Coronary artery (tissue), 2 donors: ENCODE data around the gene ABHD1.
A peak's percentile ranks its signal among the peaks of the same experiment; 100 is the strongest.

Source experiments
- DNase-seq: peaks from one replicate; pipeline ENCODE4 v3.0.0-alpha.2; 2017; ENCODE audit warnings: low spot score
- H3K27ac ChIP-seq, 2 donors: fragments of 200-600 bp; sonication (generic); one replicate each; pipeline ENCODE4 v1.5.1; 2016 to 2019
- H3K4me3 ChIP-seq: fragments of 200-600 bp; sonication (generic); 2 replicates; pipeline ENCODE4 v1.5.1; 2016; ENCODE audit warnings: mild to moderate bottlenecking, moderate library complexity
- TF ChIP-seq, protein P1 (sequence below): fragments of 200-600 bp; sonication (generic); IDR thresholded peaks from one replicate; pipeline ENCODE4 v1.5.1; 2019; ENCODE audit warnings: antibody characterized with exemption

The ABHD1 gene

DNA sequence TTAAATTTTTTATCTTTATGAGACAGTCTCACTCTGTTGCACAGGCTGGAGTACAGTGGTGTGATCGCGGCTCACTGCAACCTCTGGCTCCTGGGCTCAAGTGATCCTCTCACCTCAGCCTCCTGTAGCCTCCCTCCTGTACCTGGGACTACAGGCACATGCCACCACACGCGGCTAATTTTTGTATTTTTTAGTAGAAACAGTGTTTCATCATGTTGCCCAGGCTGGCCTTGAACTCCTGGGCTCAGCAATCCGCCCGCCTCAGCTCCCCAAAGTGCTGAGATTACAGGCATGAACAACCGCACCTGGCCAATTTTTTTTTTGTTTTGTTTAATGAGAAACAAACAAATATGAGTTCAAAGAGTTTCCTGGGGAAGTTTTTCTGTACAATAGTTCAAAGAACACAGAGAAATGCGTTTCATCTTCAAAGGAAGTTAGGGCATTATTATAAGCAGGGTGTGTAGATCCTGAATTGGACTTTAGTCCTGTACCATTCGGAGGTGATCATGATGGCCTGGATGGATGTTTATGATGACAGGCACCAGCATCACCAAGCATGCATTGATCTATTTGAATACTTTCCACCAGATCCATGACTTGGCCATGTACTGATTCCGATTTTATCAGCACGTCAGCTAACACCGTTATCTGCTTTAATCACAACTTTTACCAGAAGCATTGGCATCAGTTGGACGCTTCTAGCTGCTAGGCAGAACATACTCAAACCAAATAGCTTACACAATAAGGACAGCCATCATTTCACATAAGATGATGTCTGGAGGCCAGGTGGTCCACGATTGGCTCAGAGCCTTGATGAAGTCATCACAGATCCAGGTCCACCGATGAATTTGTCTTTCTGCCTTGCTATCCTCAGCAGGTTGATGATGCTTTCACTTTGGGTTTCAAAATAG, 54.1 kb downstream of the ABHD1 start:
- H3K27ac ChIP-seq = no peak overlapping the region
- TF ChIP-seq, protein P1, sequence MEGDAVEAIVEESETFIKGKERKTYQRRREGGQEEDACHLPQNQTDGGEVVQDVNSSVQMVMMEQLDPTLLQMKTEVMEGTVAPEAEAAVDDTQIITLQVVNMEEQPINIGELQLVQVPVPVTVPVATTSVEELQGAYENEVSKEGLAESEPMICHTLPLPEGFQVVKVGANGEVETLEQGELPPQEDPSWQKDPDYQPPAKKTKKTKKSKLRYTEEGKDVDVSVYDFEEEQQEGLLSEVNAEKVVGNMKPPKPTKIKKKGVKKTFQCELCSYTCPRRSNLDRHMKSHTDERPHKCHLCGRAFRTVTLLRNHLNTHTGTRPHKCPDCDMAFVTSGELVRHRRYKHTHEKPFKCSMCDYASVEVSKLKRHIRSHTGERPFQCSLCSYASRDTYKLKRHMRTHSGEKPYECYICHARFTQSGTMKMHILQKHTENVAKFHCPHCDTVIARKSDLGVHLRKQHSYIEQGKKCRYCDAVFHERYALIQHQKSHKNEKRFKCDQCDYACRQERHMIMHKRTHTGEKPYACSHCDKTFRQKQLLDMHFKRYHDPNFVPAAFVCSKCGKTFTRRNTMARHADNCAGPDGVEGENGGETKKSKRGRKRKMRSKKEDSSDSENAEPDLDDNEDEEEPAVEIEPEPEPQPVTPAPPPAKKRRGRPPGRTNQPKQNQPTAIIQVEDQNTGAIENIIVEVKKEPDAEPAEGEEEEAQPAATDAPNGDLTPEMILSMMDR = no peak
- H3K4me3 ChIP-seq = no peak overlapping the region
- no peak for DNase-seq

DNA sequence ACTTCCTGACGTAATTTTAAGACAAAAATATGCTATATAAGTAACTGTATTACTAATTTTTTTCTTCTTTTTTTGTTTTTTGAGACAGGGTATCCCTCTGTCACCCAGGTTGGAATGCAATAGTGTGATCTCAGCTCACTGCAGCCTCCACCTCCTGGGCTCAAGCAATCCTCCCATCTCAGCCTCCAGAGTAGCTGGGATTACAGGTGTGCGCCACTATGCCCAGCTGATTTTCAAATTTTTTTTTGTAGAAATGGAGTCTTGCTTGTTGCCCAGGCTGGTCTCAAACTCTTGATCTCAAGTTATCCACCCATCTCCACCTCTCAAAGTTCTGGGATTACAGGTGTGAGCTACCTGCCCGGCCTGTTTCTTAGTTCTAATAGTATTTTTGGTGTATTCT, 54.9 kb downstream of the ABHD1 start:
- Histone ChIP-seq H3K4me3 (no peak overlapping the region), H3K27ac (no peak overlapping the region)
- TF ChIP-seq, protein P1 = no peak
- no peak for DNase-seq

DNA sequence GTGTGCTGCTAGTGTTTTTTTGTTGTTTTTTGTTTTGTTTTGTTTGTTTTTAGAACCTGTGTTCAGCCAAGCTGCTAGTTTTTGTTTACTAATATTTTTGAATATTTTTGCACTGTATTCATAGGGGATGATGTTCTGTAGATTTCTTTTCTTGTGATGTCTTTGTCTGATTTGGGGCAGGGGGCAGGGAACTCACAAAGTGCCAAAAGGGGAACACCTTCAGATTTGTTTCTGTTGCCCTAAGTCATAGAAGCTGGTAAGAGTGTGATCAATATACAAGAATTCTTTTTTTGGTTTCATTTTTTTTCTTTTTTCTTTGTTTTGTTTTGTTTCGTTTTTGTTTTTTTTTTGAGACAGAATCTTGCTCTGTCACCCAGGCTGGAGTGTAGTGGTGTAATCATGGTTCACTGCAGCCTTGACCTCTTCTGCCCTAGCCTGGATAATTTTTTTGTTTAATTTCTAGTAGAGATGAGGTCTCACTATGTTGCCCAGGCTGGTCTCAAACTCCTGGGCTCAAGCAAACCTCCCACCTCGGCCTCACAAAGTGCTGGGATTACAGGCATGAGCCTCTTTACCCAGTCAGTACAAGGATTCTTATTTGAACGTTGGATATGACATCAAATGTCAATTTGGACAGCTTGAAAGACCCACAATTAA, 55.9 kb downstream of the ABHD1 start:
- TF ChIP-seq, protein P1 = no peak
- H3K27ac ChIP-seq = peak overlapping the region in 1 of 2 donors; percentile 43
- DNase-seq = no peak
- H3K4me3 ChIP-seq = no peak overlapping the region
